ENCODE data around the gene MUC6.

The MUC6 gene

GRCh38 chr11:986270-986951 is 50.1 kb downstream of the MUC6 start:
- no peak overlapping the region for H3K27ac ChIP-seq (ENCODE audit: low read depth in 2 of 2, low read length in 2 of 2)
- H3K9me3 ChIP-seq (ENCODE audit: control insufficient read depth in 2 of 2, low read length in 2 of 2): no peaks in the 10 kb centered on the region
- H3K27me3 ChIP-seq (ENCODE audit: control insufficient read depth in 2 of 2, insufficient read depth in 2 of 2, low read length in 2 of 2): no peaks in the 10 kb centered on the region
- H3K36me3 ChIP-seq (ENCODE audit: control insufficient read depth in 2 of 2, insufficient read depth in 2 of 2, low read length in 2 of 2): peaks cover 51 to 70% of the 10 kb centered on the region in 2 donors
- no peak overlapping the region for H3K4me3 ChIP-seq (ENCODE audit: low read length in 2 of 2)
- H3K9ac ChIP-seq (ENCODE audit: low read depth in 1 of 2, low read length in 2 of 2): no peak overlapping the region
- H3K4me1 ChIP-seq (ENCODE audit: control insufficient read depth in 2 of 2, insufficient read depth in 2 of 2, low read length in 2 of 2): peaks cover 3 to 4% of the 10 kb centered on the region in 2 donors

GRCh38 chr11:985848-986247 is 50.7 kb downstream of the MUC6 start:
- H3K9ac ChIP-seq (ENCODE audit: low read depth in 1 of 2, low read length in 2 of 2): no peak overlapping the region
- peaks cover 3 to 4% of the 10 kb centered on the region in 2 donors for H3K4me1 ChIP-seq (ENCODE audit: control insufficient read depth in 2 of 2, insufficient read depth in 2 of 2, low read length in 2 of 2)
- H3K27me3 ChIP-seq (ENCODE audit: control insufficient read depth in 2 of 2, insufficient read depth in 2 of 2, low read length in 2 of 2): no peaks in the 10 kb centered on the region
- H3K9me3 ChIP-seq (ENCODE audit: control insufficient read depth in 2 of 2, low read length in 2 of 2): no peaks in the 10 kb centered on the region
- H3K4me3 ChIP-seq (ENCODE audit: low read length in 2 of 2): no peak overlapping the region
- peaks cover 53 to 69% of the 10 kb centered on the region in 2 donors for H3K36me3 ChIP-seq (ENCODE audit: control insufficient read depth in 2 of 2, insufficient read depth in 2 of 2, low read length in 2 of 2)
- H3K27ac ChIP-seq (ENCODE audit: low read depth in 2 of 2, low read length in 2 of 2): no peak overlapping the region

GRCh38 chr11:985406-985805 is 51.1 kb downstream of the MUC6 start:
- no peak overlapping the region for H3K9ac ChIP-seq (ENCODE audit: low read depth in 1 of 2, low read length in 2 of 2)
- H3K36me3 ChIP-seq (ENCODE audit: control insufficient read depth in 2 of 2, insufficient read depth in 2 of 2, low read length in 2 of 2): peaks cover 53 to 71% of the 10 kb centered on the region in 2 donors
- H3K27ac ChIP-seq (ENCODE audit: low read depth in 2 of 2, low read length in 2 of 2): no peak overlapping the region
- no peak overlapping the region for H3K4me3 ChIP-seq (ENCODE audit: low read length in 2 of 2)
- H3K27me3 ChIP-seq (ENCODE audit: control insufficient read depth in 2 of 2, insufficient read depth in 2 of 2, low read length in 2 of 2): no peaks in the 10 kb centered on the region
- H3K4me1 ChIP-seq (ENCODE audit: control insufficient read depth in 2 of 2, insufficient read depth in 2 of 2, low read length in 2 of 2): peaks cover 3 to 4% of the 10 kb centered on the region in 2 donors
- no peaks in the 10 kb centered on the region for H3K9me3 ChIP-seq (ENCODE audit: control insufficient read depth in 2 of 2, low read length in 2 of 2)

GRCh38 chr11:984546-984945 is 52.0 kb downstream of the MUC6 start:
- peaks cover 3 to 4% of the 10 kb centered on the region in 2 donors for H3K4me1 ChIP-seq (ENCODE audit: control insufficient read depth in 2 of 2, insufficient read depth in 2 of 2, low read length in 2 of 2)

GRCh38 chr11:981764-982163 is 54.8 kb downstream of the MUC6 start:
- H3K4me3 ChIP-seq (ENCODE audit: low read length in 2 of 2): no peak overlapping the region
- peaks cover 57 to 65% of the 10 kb centered on the region in 2 donors for H3K36me3 ChIP-seq (ENCODE audit: control insufficient read depth in 2 of 2, insufficient read depth in 2 of 2, low read length in 2 of 2)
- H3K27me3 ChIP-seq (ENCODE audit: control insufficient read depth in 2 of 2, insufficient read depth in 2 of 2, low read length in 2 of 2): no peaks in the 10 kb centered on the region
- H3K9me3 ChIP-seq (ENCODE audit: control insufficient read depth in 2 of 2, low read length in 2 of 2): no peaks in the 10 kb centered on the region
- H3K4me1 ChIP-seq (ENCODE audit: control insufficient read depth in 2 of 2, insufficient read depth in 2 of 2, low read length in 2 of 2): peaks cover 3 to 4% of the 10 kb centered on the region in 2 donors
- no peak overlapping the region for H3K27ac ChIP-seq (ENCODE audit: low read depth in 2 of 2, low read length in 2 of 2)
- no peak overlapping the region for H3K9ac ChIP-seq (ENCODE audit: low read depth in 1 of 2, low read length in 2 of 2)

More at GRCh38 chr11:984546-984945, 52.0 kb downstream of the MUC6 start:
- H3K36me3 ChIP-seq (ENCODE audit: control insufficient read depth in 2 of 2, insufficient read depth in 2 of 2, low read length in 2 of 2): peaks cover 50 to 65% of the 10 kb centered on the region in 2 donors
- no peak overlapping the region for H3K4me3 ChIP-seq (ENCODE audit: low read length in 2 of 2)
- H3K9ac ChIP-seq (ENCODE audit: low read depth in 1 of 2, low read length in 2 of 2): no peak overlapping the region
- H3K9me3 ChIP-seq (ENCODE audit: control insufficient read depth in 2 of 2, low read length in 2 of 2): no peaks in the 10 kb centered on the region
- H3K27me3 ChIP-seq (ENCODE audit: control insufficient read depth in 2 of 2, insufficient read depth in 2 of 2, low read length in 2 of 2): no peaks in the 10 kb centered on the region
- no peak overlapping the region for H3K27ac ChIP-seq (ENCODE audit: low read depth in 2 of 2, low read length in 2 of 2)

- no peaks in the 10 kb centered on the region for H3K9me3 ChIP-seq (ENCODE audit: control insufficient read depth in 2 of 2, low read length in 2 of 2)
- H3K9ac ChIP-seq (ENCODE audit: low read depth in 1 of 2, low read length in 2 of 2): no peak overlapping the region
- no peak overlapping the region for H3K4me3 ChIP-seq (ENCODE audit: low read length in 2 of 2)
- H3K36me3 ChIP-seq (ENCODE audit: control insufficient read depth in 2 of 2, insufficient read depth in 2 of 2, low read length in 2 of 2): peaks cover 54 to 61% of the 10 kb centered on the region in 2 donors
- no peaks in the 10 kb centered on the region for H3K27me3 ChIP-seq (ENCODE audit: control insufficient read depth in 2 of 2, insufficient read depth in 2 of 2, low read length in 2 of 2)
- H3K4me1 ChIP-seq (ENCODE audit: control insufficient read depth in 2 of 2, insufficient read depth in 2 of 2, low read length in 2 of 2): peaks cover 2 to 4% of the 10 kb centered on the region in 2 donors
- no peak overlapping the region for H3K27ac ChIP-seq (ENCODE audit: low read depth in 2 of 2, low read length in 2 of 2)
Observed at GRCh38 chr11:980438-981357, 55.8 kb downstream of the MUC6 start.

GRCh38 chr11:978781-979180 is 57.7 kb downstream of the MUC6 start:
- Histone ChIP-seq H3K27ac (ENCODE audit: low read depth in 2 of 2, low read length in 2 of 2) (no peak overlapping the region), H3K9me3 (ENCODE audit: control insufficient read depth in 2 of 2, low read length in 2 of 2) (no peaks in the 10 kb centered on the region), H3K4me1 (ENCODE audit: control insufficient read depth in 2 of 2, insufficient read depth in 2 of 2, low read length in 2 of 2) (no peaks in the 10 kb centered on the region), H3K4me3 (ENCODE audit: low read length in 2 of 2) (no peak overlapping the region), H3K9ac (ENCODE audit: low read depth in 1 of 2, low read length in 2 of 2) (no peak overlapping the region), H3K36me3 (ENCODE audit: control insufficient read depth in 2 of 2, insufficient read depth in 2 of 2, low read length in 2 of 2) (peaks cover 45 to 52% of the 10 kb centered on the region in 2 donors), H3K27me3 (ENCODE audit: control insufficient read depth in 2 of 2, insufficient read depth in 2 of 2, low read length in 2 of 2) (no peaks in the 10 kb centered on the region)

- Histone ChIP-seq H3K27ac (ENCODE audit: low read depth in 2 of 2, low read length in 2 of 2) (no peak overlapping the region), H3K36me3 (ENCODE audit: control insufficient read depth in 2 of 2, insufficient read depth in 2 of 2, low read length in 2 of 2) (peaks cover 47 to 57% of the 10 kb centered on the region in 2 donors), H3K9ac (ENCODE audit: low read depth in 1 of 2, low read length in 2 of 2) (no peak overlapping the region)
Observed at GRCh38 chr11:977830-978720, 58.4 kb downstream of the MUC6 start.

GRCh38 chr11:976431-977160 is 59.9 kb downstream of the MUC6 start:
- peaks cover 60 to 64% of the 10 kb centered on the region in 2 donors for H3K36me3 ChIP-seq (ENCODE audit: control insufficient read depth in 2 of 2, insufficient read depth in 2 of 2, low read length in 2 of 2)

More at GRCh38 chr11:977830-978720, 58.4 kb downstream of the MUC6 start:
- H3K4me3 ChIP-seq (ENCODE audit: low read length in 2 of 2): no peak overlapping the region
- H3K27me3 ChIP-seq (ENCODE audit: control insufficient read depth in 2 of 2, insufficient read depth in 2 of 2, low read length in 2 of 2): no peaks in the 10 kb centered on the region
- H3K9me3 ChIP-seq (ENCODE audit: control insufficient read depth in 2 of 2, low read length in 2 of 2): no peaks in the 10 kb centered on the region
- H3K4me1 ChIP-seq (ENCODE audit: control insufficient read depth in 2 of 2, insufficient read depth in 2 of 2, low read length in 2 of 2): no peaks in the 10 kb centered on the region

More at GRCh38 chr11:976431-977160, 59.9 kb downstream of the MUC6 start:
- Histone ChIP-seq H3K4me1 (ENCODE audit: control insufficient read depth in 2 of 2, insufficient read depth in 2 of 2, low read length in 2 of 2) (no peaks in the 10 kb centered on the region), H3K9ac (ENCODE audit: low read depth in 1 of 2, low read length in 2 of 2) (no peak overlapping the region), H3K27ac (ENCODE audit: low read depth in 2 of 2, low read length in 2 of 2) (no peak overlapping the region), H3K27me3 (ENCODE audit: control insufficient read depth in 2 of 2, insufficient read depth in 2 of 2, low read length in 2 of 2) (no peaks in the 10 kb centered on the region), H3K4me3 (ENCODE audit: low read length in 2 of 2) (no peak overlapping the region), H3K9me3 (ENCODE audit: control insufficient read depth in 2 of 2, low read length in 2 of 2) (no peaks in the 10 kb centered on the region)

All from mucosa of rectum (tissue), 2 donors.